ENCODE results near the gene KLHL18.
"Not testable (repeated sequence)": the region's sequence is repeated elsewhere in the genome, so short reads cannot be mapped to it uniquely, and the experiment has no call there.

The KLHL18 gene

DNA sequence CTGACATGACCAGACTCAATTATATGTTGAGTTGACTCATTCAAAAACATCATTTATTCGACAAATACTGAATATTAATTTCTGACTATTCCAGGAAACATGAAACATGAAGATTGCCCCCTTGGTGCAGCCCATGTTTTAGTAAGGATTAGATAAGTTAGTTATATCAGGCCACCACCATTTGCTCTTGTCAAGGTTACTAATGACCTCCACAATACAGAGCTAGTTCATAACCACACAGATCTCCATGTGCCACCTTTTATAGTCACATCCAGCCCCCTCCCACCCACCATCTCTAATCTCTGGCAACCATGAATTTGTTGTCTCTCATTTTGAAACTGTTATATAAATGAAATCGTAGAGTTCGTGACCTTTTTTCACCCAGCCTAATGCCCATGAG is 15.7 kb downstream of the KLHL18 start:
- Histone ChIP-seq H3K36me3 (no peaks in the 10 kb centered on the region; the same call in 1 of the 2 replicates), H3K4me3 (ENCODE audit: low read depth, low read length) (no peak overlapping the region), H3K27me3 (ENCODE audit: insufficient read depth, low read depth, severe bottlenecking) (no peaks in the 10 kb centered on the region), H3K9me3 (ENCODE audit: severe bottlenecking) (no peaks in the 10 kb centered on the region), H3K27ac (no peak overlapping the region)
- TF ChIP-seq, protein P1, sequence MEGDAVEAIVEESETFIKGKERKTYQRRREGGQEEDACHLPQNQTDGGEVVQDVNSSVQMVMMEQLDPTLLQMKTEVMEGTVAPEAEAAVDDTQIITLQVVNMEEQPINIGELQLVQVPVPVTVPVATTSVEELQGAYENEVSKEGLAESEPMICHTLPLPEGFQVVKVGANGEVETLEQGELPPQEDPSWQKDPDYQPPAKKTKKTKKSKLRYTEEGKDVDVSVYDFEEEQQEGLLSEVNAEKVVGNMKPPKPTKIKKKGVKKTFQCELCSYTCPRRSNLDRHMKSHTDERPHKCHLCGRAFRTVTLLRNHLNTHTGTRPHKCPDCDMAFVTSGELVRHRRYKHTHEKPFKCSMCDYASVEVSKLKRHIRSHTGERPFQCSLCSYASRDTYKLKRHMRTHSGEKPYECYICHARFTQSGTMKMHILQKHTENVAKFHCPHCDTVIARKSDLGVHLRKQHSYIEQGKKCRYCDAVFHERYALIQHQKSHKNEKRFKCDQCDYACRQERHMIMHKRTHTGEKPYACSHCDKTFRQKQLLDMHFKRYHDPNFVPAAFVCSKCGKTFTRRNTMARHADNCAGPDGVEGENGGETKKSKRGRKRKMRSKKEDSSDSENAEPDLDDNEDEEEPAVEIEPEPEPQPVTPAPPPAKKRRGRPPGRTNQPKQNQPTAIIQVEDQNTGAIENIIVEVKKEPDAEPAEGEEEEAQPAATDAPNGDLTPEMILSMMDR (IDR thresholded peaks at IDR 0.05; ENCODE audit: low read depth, low read length): no peak
- DNase-seq: no peak

GRCh38 chr3:47299381-47300318 is 16.9 kb downstream of the KLHL18 start:
- TF ChIP-seq, protein P1 (IDR thresholded peaks at IDR 0.05; ENCODE audit: low read depth, low read length): no peak
- Histone ChIP-seq H3K4me3 (ENCODE audit: low read depth, low read length) (no peak overlapping the region), H3K9me3 (ENCODE audit: severe bottlenecking) (no peaks in the 10 kb centered on the region), H3K27me3 (ENCODE audit: insufficient read depth, low read depth, severe bottlenecking) (no peaks in the 10 kb centered on the region), H3K27ac (no peak overlapping the region), H3K36me3 (no peaks in the 10 kb centered on the region; the same call in 1 of the 2 replicates)
- no peak for DNase-seq

GRCh38 chr3:47301456-47301855 is 18.7 kb downstream of the KLHL18 start:
- TF ChIP-seq, protein P1 (IDR thresholded peaks at IDR 0.05; ENCODE audit: low read depth, low read length): no peak
- Histone ChIP-seq H3K27ac (no peak overlapping the region), H3K9me3 (ENCODE audit: severe bottlenecking) (no peaks in the 10 kb centered on the region), H3K27me3 (ENCODE audit: insufficient read depth, low read depth, severe bottlenecking) (no peaks in the 10 kb centered on the region), H3K4me3 (ENCODE audit: low read depth, low read length) (no peak overlapping the region), H3K36me3 (no peaks in the 10 kb centered on the region; the same call in 1 of the 2 replicates)
- DNase-seq: no peak

GRCh38 chr3:47306022-47306421 is 23.3 kb downstream of the KLHL18 start:
- no peak for DNase-seq
- TF ChIP-seq, protein P1 (IDR thresholded peaks at IDR 0.05; ENCODE audit: low read depth, low read length): no peak
- H3K4me3 ChIP-seq (ENCODE audit: low read depth, low read length): no peak overlapping the region
- no peak overlapping the region for H3K27ac ChIP-seq
- no peaks in the 10 kb centered on the region for H3K9me3 ChIP-seq (ENCODE audit: severe bottlenecking)
- no peaks in the 10 kb centered on the region for H3K27me3 ChIP-seq (ENCODE audit: insufficient read depth, low read depth, severe bottlenecking)
- peaks cover 2% of the 10 kb centered on the region; the same call in 1 of the 2 replicates for H3K36me3 ChIP-seq

DNA sequence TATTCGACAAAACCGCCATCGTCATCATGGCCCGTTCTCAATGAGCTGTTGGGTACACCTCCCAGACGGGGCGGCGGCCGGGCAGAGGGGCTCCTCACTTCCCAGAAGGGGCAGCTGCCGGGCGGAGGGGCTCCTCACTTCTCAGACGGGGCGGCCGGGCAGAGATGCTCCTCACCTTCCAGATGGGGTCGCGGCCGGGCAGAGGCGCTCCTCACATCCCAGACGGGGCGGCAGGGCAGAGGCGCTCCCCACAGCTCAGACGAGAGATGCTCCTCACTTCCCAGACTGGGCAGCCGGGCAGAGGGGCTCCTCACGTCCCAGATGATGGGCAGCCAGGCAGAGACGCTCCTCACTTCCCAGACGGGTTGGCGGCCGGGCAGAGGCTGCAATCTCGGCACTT is 26.5 kb downstream of the KLHL18 start:
- not testable (repeated sequence) for DNase-seq; H3K27me3 ChIP-seq (ENCODE audit: insufficient read depth, low read depth, severe bottlenecking)

DNA sequence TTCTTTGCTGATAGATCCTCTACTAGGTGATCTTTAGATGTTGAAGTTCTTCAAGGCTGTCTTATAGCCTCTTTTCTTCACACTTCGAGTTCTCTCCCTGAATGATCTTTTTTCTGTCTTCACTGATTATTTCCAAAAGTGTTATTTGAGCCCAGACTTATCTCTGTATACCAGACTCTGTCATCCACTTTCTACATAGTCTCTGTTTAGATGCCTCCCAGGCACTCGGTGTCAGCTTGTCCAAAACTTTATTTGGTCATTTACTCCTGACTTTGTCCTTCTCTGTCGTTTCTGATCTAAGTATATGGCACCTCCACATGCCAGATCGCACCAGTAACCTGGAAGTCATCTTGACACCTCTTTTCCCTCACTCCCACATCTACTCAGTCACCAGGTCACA is 27.6 kb downstream of the KLHL18 start:
- DNase-seq: no peak
- TF ChIP-seq, protein P1 (IDR thresholded peaks at IDR 0.05; ENCODE audit: low read depth, low read length): no peak

More for the DNA sequence above, 26.5 kb downstream of the KLHL18 start:
- not testable (repeated sequence) for H3K4me3 ChIP-seq (ENCODE audit: low read depth, low read length); H3K27ac ChIP-seq; H3K9me3 ChIP-seq (ENCODE audit: severe bottlenecking); H3K36me3 ChIP-seq

More for the DNA sequence above, 27.6 kb downstream of the KLHL18 start:
- H3K9me3 ChIP-seq (ENCODE audit: severe bottlenecking): no peaks in the 10 kb centered on the region
- H3K4me3 ChIP-seq (ENCODE audit: low read depth, low read length): no peak overlapping the region
- no peak overlapping the region for H3K27ac ChIP-seq
- H3K36me3 ChIP-seq: 0 out of 2 replicates have a peak, but pooled peaks cover 2% of the 10 kb centered on the region
- H3K27me3 ChIP-seq (ENCODE audit: insufficient read depth, low read depth, severe bottlenecking): no peaks in the 10 kb centered on the region
